Fibroblast of lung (primary cell): Measurements from ENCODE around the gene DGLUCY. TPM values are rescaled to one million over a fixed set of nuclear protein-coding genes. Genes with fewer than 3 reads are reported as not detected.

Experiments used
- DNase-seq, 2 donors: peaks; one replicate each; pipeline versions ENCODE4 v3.0.0 to v3.0.0-alpha.2; 2010; ENCODE audit warnings: low read depth in 2 of 2
- H2AFZ ChIP-seq: 2 replicates; pipeline ENCODE4 v1.5.1; 2012; ENCODE audit warnings: low read length, control low read depth, inconsistent platforms
- H3K27ac ChIP-seq: 2 replicates; pipeline ENCODE4 v1.5.1; 2011; ENCODE audit warnings: low read length, control low read depth; ENCODE audit not compliant: insufficient read depth
- H3K27me3 ChIP-seq: 2 replicates; pipeline ENCODE4 v1.5.1; 2011; ENCODE audit warnings: mild to moderate bottlenecking, low read length; ENCODE audit not compliant: control insufficient read depth, insufficient read depth
- H3K36me3 ChIP-seq: 2 replicates; pipeline ENCODE4 v1.5.1; 2011; ENCODE audit warnings: low read length; ENCODE audit not compliant: control insufficient read depth, insufficient read depth
- H3K4me1 ChIP-seq: 2 replicates; pipeline ENCODE4 v1.5.1; 2011; ENCODE audit warnings: low read length; ENCODE audit not compliant: control insufficient read depth, insufficient read depth; ENCODE audit errors: extremely low read depth
- H3K4me2 ChIP-seq: 2 replicates; pipeline ENCODE4 v1.5.1; 2011; ENCODE audit warnings: low read length, control low read depth; ENCODE audit not compliant: insufficient read depth; ENCODE audit errors: extremely low read depth
- H3K4me3 ChIP-seq, 4 experiments: fragments of 200-600 bp in 1 of 4; sonication (generic) in 1 of 4; replicated peaks in 1 of 4; 2 replicates each; pipeline ENCODE4 v1.5.1; 2011 to 2016; ENCODE audit warnings: low read length in 4 of 4, low read depth in 3 of 4, mild to moderate bottlenecking in 3 of 4, control low read depth in 2 of 4, inconsistent platforms in 1 of 4, mixed read lengths in 1 of 4; ENCODE audit not compliant: insufficient read depth in 1 of 4; ENCODE audit errors: control extremely low read depth in 1 of 4
- H3K79me2 ChIP-seq: 2 replicates; pipeline ENCODE4 v1.5.1; 2012; ENCODE audit warnings: mild to moderate bottlenecking, low read length, inconsistent platforms; ENCODE audit not compliant: control insufficient read depth, insufficient read depth
- H3K9ac ChIP-seq: 2 replicates; pipeline ENCODE4 v1.5.1; 2011; ENCODE audit warnings: mild to moderate bottlenecking, low read length, control low read depth; ENCODE audit not compliant: insufficient read depth
- H3K9me3 ChIP-seq: 2 replicates; pipeline ENCODE4 v1.5.1; 2012; ENCODE audit warnings: low read depth, low read length; ENCODE audit not compliant: control insufficient read depth, insufficient read depth
- H4K20me1 ChIP-seq: 2 replicates; pipeline ENCODE4 v1.5.1; 2011; ENCODE audit warnings: low read length; ENCODE audit not compliant: control insufficient read depth, insufficient read depth; ENCODE audit errors: extremely low read depth
- EZH2 ChIP-seq: IDR thresholded peaks from 2 replicates; pipeline ENCODE4 v1.5.1; 2012; ENCODE audit warnings: low read length, control low read depth, mild to moderate bottlenecking; ENCODE audit errors: missing control alignments
- polyA plus RNA-seq, 2 donors: library from polyadenylated mRNA; depleted of rRNA in 1 of 2; stranded (reverse) in 1 of 2; unstranded in 1 of 2; fragments of >200 nt; gene quantifications; 2 replicates each; pipeline ENCODE4 v1.2.1, GENCODE V29; 2011 to 2012; ENCODE audit warnings: missing spikeins in 1 of 2
- total RNA-seq: library from RNA; depleted of rRNA; stranded (reverse); fragments of >200 nt; gene quantifications from 2 replicates; pipeline ENCODE4 v1.2.1, GENCODE V29; 2014
- TF ChIP-seq, protein P1 (sequence below), 2 donors: IDR thresholded peaks in 1 of 2; conservative IDR thresholded peaks in 1 of 2; 1 replicate in 1 of 2; 2 replicates in 1 of 2; pipeline ENCODE4 v1.5.1; 2011 to 2012; ENCODE audit warnings: low read length in 2 of 2, control low read depth in 1 of 2, inconsistent platforms in 1 of 2, low read depth in 1 of 2, mild to moderate bottlenecking in 1 of 2

Gene DGLUCY
- total and polyA plus RNA-seq, 2 donors (not counting 1 experiment from before 2014, with no cell fraction given), result 26.7 to 62.1 TPM

DNA sequence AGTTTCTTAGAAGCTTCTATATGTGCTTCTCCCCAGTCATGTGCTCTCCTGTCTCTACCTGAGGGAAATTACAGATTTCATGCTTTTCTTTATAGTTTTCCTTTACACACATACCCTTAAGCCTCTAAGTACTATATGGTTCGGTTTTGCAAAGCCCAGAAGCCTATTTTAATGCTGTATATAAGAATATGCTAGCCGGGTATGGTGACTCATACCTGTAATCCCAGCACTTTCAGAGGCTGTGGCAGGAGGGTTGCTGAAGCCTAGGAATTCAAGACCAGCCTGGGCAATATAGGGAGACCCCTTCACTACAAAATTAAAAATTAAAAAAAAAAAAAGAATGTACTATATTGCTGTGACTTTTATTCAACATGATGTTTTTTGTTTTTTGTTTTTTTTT, 15.4 kb downstream of the DGLUCY start:
- DNase-seq, result no peak
- no peak overlapping the region for H3K9ac ChIP-seq
- no peak overlapping the region for H3K27ac ChIP-seq
- no peaks in the 10 kb centered on the region for H3K4me1 ChIP-seq
- no peaks in the 10 kb centered on the region for H3K79me2 ChIP-seq
- no peaks in the 10 kb centered on the region for H3K27me3 ChIP-seq
- H3K4me3 ChIP-seq, result no peak overlapping the region
- H4K20me1 ChIP-seq, result no peaks in the 10 kb centered on the region
- no peak for TF ChIP-seq EZH2
- TF ChIP-seq, protein P1, sequence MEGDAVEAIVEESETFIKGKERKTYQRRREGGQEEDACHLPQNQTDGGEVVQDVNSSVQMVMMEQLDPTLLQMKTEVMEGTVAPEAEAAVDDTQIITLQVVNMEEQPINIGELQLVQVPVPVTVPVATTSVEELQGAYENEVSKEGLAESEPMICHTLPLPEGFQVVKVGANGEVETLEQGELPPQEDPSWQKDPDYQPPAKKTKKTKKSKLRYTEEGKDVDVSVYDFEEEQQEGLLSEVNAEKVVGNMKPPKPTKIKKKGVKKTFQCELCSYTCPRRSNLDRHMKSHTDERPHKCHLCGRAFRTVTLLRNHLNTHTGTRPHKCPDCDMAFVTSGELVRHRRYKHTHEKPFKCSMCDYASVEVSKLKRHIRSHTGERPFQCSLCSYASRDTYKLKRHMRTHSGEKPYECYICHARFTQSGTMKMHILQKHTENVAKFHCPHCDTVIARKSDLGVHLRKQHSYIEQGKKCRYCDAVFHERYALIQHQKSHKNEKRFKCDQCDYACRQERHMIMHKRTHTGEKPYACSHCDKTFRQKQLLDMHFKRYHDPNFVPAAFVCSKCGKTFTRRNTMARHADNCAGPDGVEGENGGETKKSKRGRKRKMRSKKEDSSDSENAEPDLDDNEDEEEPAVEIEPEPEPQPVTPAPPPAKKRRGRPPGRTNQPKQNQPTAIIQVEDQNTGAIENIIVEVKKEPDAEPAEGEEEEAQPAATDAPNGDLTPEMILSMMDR (conservative IDR thresholded peaks at IDR 0.05 in 1 of 2, IDR thresholded peaks at IDR 0.05 in 1 of 2; ENCODE audit: low read depth in 1 of 2, low read length in 2 of 2), result no peak
- H3K9me3 ChIP-seq, result no peaks in the 10 kb centered on the region
- no peak overlapping the region for H3K4me2 ChIP-seq
- H2AFZ ChIP-seq, result no peak overlapping the region
- H3K36me3 ChIP-seq, result no peaks in the 10 kb centered on the region

DNA sequence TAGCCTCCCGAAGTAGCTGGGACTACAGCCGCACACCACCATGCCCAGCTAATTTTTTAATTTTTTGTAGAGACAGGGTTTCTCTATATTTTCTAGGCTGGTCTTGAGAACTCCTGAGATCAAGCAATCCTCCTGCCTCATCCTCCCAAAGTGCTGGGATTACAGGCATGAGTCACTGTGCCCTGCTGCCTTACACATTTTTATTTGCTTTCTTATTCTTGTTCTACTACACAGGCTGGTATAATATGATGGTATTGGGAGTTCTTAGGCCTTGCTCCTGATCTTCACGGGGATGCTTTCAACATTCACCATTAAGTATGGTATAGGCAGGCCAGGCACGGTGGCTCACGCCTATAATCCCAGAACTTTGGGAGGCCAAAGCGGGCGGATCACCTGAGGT, 21.2 kb downstream of the DGLUCY start:
- no peaks in the 10 kb centered on the region for H3K36me3 ChIP-seq
- no peak overlapping the region for H3K4me3 ChIP-seq
- H3K4me2 ChIP-seq, result no peak overlapping the region
- no peak overlapping the region for H3K27ac ChIP-seq
- TF ChIP-seq, protein P1 (conservative IDR thresholded peaks at IDR 0.05 in 1 of 2, IDR thresholded peaks at IDR 0.05 in 1 of 2; ENCODE audit: low read depth in 1 of 2, low read length in 2 of 2), result no peak
- no peak for TF ChIP-seq EZH2
- no peak for DNase-seq
- no peaks in the 10 kb centered on the region for H3K9me3 ChIP-seq
- no peak overlapping the region for H2AFZ ChIP-seq
- H4K20me1 ChIP-seq, result no peaks in the 10 kb centered on the region
- H3K27me3 ChIP-seq, result no peaks in the 10 kb centered on the region
- no peaks in the 10 kb centered on the region for H3K4me1 ChIP-seq
- no peak overlapping the region for H3K9ac ChIP-seq
- no peaks in the 10 kb centered on the region for H3K79me2 ChIP-seq

DNA sequence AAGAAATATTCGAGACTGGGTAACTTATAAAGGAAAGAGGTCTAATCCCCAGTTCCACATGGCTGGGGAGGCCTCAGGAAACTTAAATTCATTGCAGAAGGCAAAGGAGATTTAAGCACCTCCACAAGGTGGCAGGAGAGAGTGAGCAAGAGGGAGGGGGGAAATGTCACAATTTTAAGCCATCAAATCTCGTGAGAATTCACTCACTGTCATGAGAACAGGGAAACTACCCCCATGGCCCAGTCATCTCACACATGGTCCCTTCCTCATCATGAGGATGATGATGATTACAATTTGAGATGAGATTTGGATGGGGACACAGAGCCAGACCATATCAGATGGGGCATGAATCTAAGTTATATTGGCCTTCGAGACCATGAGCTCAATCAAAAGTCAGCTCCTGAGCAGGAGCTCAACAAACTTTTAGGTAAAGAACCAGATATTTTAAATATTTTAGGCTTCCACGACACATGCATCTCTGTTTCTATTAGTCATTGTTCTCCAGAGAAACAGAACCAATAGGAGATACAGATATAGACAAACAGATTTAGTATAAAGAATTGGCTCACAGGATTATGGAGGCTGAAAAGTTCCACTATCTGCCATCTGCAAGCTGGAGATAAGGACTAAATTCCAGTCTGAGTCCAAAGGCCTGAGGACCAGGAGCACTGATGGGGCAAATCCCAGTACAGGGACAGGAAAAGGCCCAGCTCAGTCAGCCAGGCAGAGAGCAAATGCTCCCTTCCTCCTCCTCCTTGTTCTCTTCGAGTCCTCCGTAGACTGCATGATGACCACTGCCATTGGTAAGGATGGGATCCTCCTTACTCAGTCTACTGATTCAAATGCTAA, 24.9 kb downstream of the DGLUCY start:
- Histone ChIP-seq H4K20me1 (no peaks in the 10 kb centered on the region), H3K27me3 (no peaks in the 10 kb centered on the region), H3K4me2 (no peak overlapping the region), H3K9me3 (no peaks in the 10 kb centered on the region), H3K4me3 (no peak overlapping the region), H3K79me2 (no peaks in the 10 kb centered on the region), H3K27ac (no peak overlapping the region), H3K4me1 (no peaks in the 10 kb centered on the region), H3K36me3 (no peaks in the 10 kb centered on the region), H3K9ac (no peak overlapping the region), H2AFZ (no peak overlapping the region)
- DNase-seq, result peak in 1 of 2 donors; percentile 38
- no peak for TF ChIP-seq EZH2
- TF ChIP-seq, protein P1 (conservative IDR thresholded peaks at IDR 0.05 in 1 of 2, IDR thresholded peaks at IDR 0.05 in 1 of 2; ENCODE audit: low read depth in 1 of 2, low read length in 2 of 2), result peak; percentile 34 to 59
